NCI-H2196 treated with DMSO at 0.1 percent for 48 hours (cell line): ENCODE measurements around the gene C1orf116.

Source experiments
- DNase-seq: peaks from one replicate; lab custom pipeline; 2025; ENCODE audit not compliant: unreplicated experiment; lab: John Stamatoyannopoulos, UW

Gene C1orf116

DNA sequence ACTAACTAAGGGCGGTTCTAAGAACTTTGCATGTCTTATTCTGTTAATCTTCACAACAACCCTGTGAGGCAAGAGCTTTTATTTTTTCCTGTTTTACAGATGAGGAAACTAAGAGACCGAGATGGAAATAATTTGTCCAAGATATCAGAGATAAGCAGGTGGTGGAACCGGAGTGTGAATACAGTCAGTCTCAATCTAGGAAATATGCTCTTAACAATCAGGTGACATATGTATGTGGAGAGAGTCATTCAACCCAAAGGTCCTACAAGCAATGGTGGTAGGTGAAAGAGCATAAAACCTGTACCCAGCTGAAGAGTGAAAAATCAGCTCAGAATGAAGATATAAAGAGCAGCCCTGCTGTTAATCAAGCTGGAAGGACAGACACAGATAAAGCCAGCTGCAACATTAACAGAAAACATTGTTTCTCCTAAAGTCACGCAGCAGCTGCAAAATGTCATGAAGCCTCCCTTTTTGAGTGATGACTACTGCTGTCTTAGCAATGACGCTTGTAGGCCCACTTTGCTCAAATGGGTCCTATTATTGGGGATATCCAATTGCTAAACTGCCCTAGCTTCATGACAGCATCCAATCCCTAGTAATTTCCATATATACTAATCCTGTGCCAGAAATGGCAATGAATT is 31.8 kb downstream of the C1orf116 start:
- DNase-seq, result no peak

DNA sequence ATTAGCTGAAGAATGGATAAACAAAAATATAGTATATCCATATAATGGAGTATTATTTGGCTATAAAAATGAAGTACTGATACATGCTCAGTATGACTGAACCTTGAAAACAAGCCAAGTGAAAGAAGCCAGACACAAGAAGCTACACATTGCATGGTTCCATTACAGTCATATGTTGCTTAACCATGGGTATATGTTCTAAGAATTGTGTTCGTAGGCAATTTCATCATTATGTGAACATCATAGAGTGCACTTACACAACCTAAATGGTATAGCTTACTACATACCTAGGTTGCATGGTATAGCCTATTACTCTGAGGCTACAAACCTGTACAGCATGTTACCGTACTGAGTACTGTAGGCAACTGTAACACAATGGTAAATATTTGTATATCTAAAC is 33.7 kb downstream of the C1orf116 start:
- no peak for DNase-seq

DNA sequence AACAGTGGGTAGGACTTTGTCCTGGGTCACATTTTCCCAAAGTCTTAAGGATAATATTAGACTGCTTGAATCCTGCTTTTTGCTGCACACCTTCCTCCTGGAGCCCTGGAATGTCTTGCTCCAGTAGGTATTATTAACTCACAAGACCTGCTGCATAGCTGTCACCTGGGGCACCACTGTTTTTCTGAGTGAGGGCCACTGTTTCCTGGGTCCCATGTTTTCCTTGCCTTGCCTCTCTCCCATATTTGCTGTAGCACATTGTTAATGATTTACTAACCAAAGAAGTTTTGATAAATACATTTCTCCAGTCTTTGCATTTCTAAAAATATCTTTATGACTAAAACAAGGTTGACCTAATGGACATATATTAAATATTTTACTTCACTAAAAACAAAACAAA is 39.8 kb downstream of the C1orf116 start:
- no peak for DNase-seq

DNA sequence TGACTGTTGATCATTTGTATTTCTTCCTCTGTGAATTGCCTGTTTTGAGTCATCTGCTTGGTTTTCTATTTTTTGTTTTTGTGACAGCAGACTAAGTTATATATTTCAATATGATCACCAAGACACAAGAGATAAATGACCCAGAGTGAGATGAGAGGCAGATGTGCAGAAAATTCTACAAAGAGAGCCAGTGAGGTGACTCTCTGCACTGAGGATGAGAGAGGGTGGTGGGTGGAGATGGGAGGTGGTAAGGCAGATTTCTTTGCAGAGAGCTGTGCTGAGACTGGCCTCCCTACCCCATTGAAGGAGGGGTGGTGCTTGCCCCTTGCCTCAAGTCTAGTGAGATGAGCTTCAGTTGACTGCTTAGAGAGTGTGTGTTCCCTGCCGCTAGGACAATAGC is 44.7 kb downstream of the C1orf116 start:
- DNase-seq, result no peak

DNA sequence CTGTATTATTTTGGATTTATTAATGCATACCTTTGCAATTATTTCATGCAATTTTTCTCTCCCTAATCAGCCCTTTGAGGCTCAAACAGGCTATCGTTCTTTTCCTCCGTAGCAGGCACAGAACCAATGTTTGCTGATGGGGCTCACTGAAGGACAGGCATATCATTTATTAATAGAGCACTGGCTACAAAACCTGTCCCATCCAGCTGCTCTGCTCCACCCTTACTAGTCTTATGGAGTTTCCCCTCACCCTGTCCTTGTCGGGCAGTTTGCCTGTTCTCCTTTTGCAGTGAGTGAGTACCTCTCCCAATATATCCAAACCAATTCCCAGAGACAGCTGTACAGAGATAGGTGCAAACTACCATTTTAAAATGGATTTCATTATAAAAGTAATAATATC is 45.7 kb downstream of the C1orf116 start:
- DNase-seq, result no peak

DNA sequence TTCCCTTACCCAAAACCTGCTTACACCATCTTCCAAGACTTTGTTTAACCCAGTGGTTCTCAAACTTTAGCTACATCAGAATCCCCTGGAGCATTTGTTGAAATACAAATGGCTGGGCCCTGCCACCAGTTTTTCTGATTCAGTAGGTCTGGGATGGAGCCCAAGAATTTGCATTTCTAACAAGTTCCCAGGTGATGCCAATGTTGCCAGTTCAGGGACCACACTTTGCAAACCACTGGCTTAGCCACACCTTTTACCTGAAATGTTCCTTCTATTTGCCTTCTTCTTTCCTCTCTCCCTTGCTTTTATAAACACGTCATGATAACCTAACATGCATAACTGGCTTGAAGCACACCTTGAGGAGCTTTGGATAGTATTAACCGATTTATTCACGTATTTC is 46.2 kb downstream of the C1orf116 start:
- DNase-seq, result no peak

DNA sequence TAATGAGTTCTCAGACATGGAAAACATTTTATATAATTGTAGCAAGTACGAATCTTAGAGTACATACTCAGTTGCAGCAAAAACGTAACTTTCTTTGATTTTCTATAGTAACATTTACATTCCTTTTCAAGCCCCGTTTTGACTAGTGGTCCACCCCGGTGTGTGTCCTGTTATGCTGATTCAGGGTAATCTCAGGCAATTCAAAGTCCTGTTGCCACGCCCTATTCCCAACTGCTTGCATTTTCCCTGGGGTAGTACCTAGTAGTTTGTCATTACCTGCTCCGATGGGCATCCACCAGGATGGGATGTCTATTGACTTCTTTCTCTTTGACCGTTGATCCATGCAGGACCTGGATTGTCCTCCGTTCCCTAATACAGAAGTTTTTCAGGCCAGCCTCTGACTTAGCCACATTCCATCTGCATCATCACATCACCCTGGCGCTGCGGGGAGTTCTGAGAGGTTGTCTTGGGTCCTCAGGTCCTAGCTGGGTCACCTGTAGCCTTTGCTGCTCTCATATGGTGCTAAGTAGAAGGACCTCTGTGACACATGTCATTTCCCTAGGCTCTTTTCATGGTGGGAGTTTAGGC is 47.3 kb downstream of the C1orf116 start:
- no peak for DNase-seq

DNA sequence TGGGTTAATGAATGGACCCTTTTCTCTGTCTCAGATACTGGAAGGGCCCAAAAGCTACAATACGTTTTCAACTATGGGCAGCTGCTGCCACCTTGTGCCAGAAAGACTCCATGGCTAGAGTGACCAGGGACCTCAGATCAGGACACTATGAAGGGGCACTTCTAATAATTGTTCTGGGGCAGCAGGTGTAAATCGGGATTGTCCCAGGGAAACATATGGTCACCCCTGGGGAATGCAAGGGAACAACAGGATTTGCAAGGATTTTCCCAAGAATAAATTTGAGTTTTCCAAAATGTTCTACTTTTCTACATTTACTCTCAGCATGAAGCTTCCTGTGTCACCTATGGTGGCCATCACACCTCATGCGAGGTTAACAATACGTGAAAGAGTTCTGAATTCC is 50.3 kb downstream of the C1orf116 start:
- peak; percentile 46 for DNase-seq

- peak; percentile 20 for DNase-seq
Measured at GRCh38 chr1:206979379-206980043, 53.0 kb downstream of the C1orf116 start.

DNA sequence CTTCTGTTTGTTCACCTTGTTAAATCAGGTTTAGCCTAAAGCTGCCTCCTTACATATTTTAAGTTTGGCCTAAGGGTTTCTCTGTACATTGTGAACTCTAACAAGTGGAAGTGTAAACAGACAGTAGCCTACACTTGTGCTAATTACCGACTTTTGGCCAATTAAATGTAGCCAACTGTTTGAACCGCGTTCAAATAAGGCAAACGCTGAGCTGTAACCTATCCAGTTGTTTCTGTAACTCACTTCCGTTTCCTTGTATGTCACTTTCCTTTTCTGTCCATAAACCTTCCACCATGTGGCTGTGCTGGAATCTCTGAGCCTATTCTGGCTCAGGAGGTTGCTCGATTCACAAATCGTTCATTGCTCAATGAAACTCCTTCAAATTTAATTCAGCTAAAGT is 54.3 kb downstream of the C1orf116 start:
- DNase-seq, result no peak

DNA sequence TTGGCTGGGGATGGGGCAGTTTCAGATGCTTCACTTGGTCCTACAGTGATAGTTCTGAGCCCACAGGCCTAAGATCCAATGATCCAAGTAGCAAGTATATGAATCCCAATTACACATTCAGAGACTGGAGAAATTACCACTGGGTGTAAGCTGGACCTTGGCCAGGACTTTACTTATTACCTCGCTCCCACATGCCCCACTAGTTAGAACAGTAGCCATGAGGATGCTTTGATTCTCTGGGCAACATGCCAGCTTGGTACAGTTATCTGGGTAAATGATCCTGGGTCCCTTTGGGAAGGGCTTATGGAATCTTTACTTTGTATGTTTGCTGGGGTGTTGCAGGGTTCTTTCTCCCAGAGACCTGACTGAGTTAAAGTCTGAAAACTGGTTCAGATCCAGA is 57.2 kb downstream of the C1orf116 start:
- no peak for DNase-seq

DNA sequence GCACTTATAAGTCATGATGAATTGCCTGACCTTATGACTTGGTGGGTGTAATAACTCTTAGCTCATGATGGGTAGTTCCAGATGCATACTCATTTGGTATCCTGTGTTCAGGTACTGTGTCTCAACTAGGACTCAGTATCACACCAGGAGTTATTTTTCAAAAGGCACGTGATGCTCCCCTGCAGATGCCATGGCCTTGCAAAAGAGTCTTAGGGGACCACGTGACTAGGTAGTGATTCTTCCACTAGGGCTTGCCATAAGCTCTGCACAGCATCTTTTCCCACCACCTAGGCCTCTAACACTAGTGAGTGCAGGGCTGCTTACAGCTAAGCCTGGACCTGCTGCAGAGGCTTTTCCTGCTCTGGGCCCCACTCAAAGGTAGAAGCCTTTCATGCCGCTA is 58.4 kb downstream of the C1orf116 start:
- DNase-seq, result no peak

DNA sequence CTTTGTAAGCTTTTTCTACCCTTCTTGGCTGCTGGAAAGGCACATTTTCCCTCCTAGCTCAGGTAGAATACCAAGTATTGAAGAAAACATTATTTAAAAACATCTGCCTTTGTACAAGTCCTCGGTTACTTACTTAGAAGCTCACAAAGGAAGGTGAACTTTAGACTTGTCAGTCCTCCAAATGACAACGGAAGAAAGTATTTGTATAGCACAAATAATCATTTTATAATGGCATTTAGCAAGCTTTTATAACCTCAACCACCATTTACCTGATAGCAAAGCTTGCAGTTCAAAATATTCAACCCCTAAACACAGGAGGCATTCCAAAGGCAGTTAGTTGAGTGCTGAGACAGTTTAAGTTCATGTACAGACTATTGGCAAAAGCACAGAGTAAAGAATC is 59.8 kb downstream of the C1orf116 start:
- no peak for DNase-seq

- DNase-seq, result no peak
Measured at GRCh38 chr1:206971029-206971655, 61.4 kb downstream of the C1orf116 start.

DNA sequence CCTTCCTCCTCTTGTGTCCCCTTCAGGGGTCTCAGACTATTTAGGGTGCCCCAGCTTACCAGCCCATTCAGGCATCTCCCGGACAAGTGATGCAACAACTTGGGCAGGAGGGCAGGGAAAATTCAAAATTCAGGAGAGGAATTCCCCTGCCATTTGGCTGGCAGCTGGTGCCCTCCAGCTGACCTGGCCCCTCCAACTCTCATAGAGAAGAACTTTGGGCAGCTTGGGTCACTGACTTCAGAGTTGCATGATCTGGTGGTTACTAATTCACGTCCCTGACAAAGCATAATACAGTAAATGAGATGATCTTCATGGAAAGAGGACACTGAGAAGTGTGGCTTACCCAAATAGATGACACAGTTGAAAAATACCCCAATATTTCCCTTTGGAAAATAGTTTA is 62.1 kb downstream of the C1orf116 start, which contains the start of gene FCAMR:
TSS of gene FCAMR (minus strand) at position 15 of the 400 bp plus-strand sequence. CDS start 335 bp downstream, outside the sequence.
- no peak for DNase-seq

GRCh38 chr1:206969090-206969489 is 63.5 kb downstream of the C1orf116 start:
- DNase-seq, result no peak
